Measurements from ENCODE around the gene ICAM3.

ICAM3 gene

DNA sequence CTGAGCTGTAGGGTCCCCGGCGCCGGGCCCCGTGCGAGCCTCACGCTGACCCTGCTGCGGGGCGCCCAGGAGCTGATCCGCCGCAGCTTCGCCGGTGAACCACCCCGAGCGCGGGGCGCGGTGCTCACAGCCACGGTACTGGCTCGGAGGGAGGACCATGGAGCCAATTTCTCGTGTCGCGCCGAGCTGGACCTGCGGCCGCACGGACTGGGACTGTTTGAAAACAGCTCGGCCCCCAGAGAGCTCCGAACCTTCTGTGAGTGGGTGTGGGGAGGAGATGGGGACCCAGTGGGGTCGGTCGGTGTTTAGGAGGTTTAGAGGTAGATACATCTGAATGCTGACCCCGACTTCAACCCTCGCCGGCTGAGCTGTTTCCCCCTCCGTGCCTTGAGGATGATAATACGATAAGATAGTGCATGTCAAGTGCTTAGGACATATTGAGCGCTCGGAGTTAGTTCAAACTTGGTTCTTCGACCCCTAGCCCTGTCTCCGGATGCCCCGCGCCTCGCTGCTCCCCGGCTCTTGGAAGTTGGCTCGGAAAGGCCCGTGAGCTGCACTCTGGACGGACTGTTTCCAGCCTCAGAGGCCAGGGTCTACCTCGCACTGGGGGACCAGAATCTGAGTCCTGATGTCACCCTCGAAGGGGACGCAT, 47.7 kb downstream of the ICAM3 start:
- DNase-seq (ENCODE audit: low spot score), result no peak

DNA sequence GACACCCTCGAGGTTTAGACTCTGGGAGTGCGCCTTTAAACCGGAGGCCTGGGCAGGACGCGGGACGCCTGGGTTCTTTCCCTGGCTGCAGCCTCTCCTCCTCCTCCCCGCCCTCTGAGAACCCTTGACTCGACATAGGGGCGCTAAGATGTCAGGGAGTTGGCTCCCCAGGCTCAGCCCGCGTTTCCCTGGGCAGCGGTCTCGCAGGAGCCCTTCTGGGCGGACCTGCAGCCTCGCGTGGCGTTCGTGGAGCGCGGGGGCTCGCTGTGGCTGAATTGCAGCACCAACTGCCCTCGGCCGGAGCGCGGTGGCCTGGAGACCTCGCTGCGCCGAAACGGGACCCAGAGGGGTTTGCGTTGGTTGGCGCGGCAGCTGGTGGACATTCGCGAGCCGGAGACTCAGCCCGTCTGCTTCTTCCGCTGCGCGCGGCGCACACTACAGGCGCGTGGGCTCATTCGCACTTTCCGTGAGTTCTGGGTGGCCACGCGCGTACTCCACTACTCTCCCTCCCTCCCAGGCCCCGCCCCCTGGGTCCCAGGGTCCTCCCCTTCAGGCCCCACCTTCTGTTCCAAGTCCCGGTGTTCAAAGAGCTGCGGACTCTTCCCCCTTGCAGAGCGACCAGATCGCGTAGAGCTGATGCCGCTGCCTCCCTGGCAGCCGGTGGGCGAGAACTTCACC, 48.4 kb downstream of the ICAM3 start:
- peak; percentile 75 for DNase-seq (ENCODE audit: low spot score)

DNA sequence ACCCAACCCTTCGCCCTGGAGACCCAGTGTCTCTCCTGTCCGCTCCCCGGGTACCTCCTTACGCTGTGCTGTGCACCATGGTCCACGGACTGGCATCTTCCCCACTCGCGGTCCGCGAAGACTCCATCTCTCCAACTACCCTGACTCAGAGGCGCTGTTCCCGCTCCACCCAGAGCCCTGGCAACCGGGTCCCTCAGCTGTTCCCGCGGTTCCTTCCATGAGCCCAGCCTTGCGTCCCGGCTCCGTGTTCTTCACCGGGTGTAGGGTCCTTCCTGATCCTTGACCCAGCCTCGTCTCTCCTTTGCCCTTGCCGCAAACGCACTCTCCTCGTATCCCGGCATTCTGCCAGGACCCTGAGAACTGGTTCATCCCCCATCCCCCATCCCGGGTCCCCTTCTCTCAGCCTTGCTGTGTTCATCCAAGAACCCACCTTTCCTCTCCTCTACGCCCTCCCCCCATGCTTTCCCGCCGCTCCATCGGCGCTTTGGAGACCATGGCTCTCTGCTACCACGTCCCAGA, 49.0 kb downstream of the ICAM3 start:
- DNase-seq (ENCODE audit: low spot score), result no peak

DNA sequence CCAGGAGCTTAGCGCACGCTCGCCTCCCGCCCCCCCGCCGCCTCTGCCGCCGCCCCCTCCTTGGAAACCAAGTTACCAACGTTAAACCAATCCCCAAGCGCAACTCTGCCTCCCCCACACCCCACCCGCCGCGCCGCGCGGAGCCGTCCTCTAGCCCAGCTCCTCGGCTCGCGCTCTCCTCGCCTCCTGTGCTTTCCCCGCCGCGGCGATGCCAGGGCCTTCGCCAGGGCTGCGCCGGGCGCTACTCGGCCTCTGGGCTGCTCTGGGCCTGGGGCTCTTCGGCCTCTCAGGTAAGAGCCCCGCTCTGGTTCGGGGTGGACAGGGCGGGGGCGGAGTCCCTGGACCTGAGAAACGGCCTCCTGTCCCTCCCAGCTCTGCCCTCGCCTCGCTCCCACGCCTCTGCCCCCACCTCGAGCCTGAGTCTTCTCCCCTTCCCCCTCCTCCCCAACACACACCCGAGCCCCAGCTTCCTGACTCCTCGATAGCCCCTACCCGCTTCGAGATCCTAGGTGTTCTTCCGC, 49.5 kb downstream of the ICAM3 start, which contains the start of gene ICAM5:
TSS of gene ICAM5 (plus strand) at position 117 of the 521 bp plus-strand sequence. CDS start at position 209, 92 bp downstream.
- peak; percentile 59 for DNase-seq (ENCODE audit: low spot score)

DNA sequence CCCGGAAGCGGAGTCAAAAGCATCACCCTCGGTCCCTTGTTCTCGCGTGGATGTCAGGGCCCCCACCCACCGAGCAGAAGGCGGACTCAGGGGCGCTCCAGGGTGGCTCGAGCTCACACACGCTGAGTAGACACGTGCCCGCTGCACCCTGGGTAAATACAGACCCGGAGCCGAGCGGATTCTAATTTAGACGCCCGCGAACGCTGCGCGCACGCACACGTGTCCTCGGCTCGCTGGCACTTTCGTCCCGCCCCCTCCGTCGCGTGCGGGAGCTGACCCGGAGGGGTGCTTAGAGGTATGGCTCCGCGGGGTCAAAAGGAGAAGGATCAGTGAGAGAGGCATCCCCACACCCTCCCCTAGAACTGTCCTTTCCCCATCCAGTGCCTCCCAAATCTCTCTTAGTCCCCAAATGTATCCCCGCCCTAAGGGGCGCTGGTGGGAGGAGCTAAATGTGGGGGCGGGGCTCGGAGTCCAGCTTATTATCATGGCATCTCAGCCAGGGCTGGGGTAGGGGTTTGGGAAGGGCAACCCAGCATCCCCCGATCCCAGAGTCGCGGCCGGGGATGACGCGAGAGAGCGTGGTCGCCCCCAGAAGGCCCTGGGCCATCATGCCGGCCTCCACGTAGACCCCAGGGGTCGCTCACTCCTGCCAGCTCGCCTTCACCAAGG, 50.1 kb downstream of the ICAM3 start:
- DNase-seq (ENCODE audit: low spot score), result peak; percentile 96

DNA sequence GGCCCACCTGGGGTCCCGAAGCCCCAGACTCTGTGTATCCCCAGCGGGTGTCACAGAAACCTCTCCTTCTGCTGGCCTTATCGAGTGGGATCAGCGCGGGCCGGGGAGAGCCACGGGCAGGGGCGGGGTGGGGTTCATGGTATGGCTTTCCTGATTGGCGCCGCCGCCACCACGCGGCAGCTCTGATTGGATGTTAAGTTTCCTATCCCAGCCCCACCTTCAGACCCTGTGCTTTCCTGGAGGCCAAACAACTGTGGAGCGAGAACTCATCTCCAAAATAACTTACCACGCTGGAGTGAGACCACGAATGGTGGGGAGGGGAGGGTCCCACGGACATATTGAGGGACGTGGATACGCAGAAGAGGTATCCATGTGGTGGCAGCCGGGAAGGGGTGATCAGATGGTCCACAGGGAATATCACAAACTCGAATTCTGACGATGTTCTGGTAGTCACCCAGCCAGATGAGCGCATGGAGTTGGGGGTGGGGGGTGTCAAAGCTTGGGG, 50.7 kb downstream of the ICAM3 start:
- DNase-seq (ENCODE audit: low spot score), result peak; percentile 86

DNA sequence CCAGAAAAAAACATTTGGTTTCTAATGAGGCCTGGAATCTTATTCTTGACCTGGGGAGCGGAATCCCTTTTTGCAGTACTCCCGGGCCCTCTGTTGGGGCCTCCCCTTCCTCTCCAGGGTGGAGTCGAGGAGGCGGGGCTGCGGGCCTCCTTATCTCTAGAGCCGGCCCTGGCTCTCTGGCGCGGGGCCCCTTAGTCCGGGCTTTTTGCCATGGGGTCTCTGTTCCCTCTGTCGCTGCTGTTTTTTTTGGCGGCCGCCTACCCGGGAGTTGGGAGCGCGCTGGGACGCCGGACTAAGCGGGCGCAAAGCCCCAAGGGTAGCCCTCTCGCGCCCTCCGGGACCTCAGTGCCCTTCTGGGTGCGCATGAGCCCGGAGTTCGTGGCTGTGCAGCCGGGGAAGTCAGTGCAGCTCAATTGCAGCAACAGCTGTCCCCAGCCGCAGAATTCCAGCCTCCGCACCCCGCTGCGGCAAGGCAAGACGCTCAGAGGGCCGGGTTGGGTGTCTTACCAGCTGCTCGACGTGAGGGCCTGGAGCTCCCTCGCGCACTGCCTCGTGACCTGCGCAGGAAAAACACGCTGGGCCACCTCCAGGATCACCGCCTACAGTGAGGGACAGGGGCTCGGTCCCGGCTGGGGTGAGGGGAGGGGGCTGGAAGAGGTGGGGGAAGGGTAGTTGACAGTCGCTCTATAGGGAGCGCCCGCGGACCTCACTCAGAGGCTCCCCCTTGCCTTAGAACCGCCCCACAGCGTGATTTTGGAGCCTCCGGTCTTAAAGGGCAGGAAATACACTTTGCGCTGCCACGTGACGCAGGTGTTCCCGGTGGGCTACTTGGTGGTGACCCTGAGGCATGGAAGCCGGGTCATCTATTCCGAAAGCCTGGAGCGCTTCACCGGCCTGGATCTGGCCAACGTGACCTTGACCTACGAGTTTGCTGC, 52.4 kb downstream of the ICAM3 start, which contains the start of gene ICAM4:
TSS of gene ICAM4 (plus strand) at position 153 of the 935 bp plus-strand sequence. CDS start at position 211, 58 bp downstream.
- DNase-seq (ENCODE audit: low spot score), result no peak

DNA sequence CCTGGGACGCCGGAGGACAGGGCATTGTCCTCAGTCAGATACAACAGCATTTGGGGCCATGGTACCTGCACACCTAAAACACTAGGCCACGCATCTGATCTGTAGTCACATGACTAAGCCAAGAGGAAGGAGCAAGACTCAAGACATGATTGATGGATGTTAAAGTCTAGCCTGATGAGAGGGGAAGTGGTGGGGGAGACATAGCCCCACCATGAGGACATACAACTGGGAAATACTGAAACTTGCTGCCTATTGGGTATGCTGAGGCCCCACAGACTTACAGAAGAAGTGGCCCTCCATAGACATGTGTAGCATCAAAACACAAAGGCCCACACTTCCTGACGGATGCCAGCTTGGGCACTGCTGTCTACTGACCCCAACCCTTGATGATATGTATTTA, 54.0 kb downstream of the ICAM3 start:
- DNase-seq (ENCODE audit: low spot score), result peak; percentile 27

DNA sequence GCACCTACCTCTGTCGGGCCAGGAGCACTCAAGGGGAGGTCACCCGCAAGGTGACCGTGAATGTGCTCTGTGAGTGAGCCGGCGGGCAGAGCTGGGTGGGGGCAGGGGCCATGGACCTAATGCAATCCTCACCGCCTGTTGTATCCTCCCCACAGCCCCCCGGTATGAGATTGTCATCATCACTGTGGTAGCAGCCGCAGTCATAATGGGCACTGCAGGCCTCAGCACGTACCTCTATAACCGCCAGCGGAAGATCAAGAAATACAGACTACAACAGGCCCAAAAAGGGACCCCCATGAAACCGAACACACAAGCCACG, 54.5 kb downstream of the ICAM3 start:
- DNase-seq (ENCODE audit: low spot score), result no peak

DNA sequence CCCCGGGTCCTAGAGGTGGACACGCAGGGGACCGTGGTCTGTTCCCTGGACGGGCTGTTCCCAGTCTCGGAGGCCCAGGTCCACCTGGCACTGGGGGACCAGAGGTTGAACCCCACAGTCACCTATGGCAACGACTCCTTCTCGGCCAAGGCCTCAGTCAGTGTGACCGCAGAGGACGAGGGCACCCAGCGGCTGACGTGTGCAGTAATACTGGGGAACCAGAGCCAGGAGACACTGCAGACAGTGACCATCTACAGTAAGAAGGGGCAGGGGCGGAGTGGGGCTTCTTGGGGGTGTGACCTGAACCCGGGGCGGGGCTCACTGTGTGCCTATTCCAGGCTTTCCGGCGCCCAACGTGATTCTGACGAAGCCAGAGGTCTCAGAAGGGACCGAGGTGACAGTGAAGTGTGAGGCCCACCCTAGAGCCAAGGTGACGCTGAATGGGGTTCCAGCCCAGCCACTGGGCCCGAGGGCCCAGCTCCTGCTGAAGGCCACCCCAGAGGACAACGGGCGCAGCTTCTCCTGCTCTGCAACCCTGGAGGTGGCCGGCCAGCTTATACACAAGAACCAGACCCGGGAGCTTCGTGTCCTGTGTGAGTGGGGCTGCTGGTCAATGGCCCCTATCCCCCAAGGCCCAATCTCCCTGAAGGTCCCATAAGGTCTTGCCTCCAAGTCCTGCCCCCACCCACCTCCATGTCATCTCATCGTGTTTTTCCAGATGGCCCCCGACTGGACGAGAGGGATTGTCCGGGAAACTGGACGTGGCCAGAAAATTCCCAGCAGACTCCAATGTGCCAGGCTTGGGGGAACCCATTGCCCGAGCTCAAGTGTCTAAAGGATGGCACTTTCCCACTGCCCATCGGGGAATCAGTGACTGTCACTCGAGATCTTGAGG, 55.1 kb downstream of the ICAM3 start:
- no peak for DNase-seq (ENCODE audit: low spot score)
